Endodermal cell (in vitro differentiated cells): ENCODE results near the gene ARHGEF28. TPM values are rescaled to one million over a fixed set of nuclear protein-coding genes. Genes with fewer than 3 reads are reported as not detected.

ENCODE experiments used
- DNase-seq: peaks from one replicate; pipeline ENCODE4 v3.0.0-alpha.2; 2017
- H3K27ac ChIP-seq: 2 replicates; pipeline ENCODE4 v1.5.1; 2013; ENCODE audit warnings: mild to moderate bottlenecking, low read depth, low read length, moderate library complexity
- H3K27me3 ChIP-seq: 2 replicates; pipeline ENCODE4 v1.6.1; 2013; ENCODE audit warnings: mild to moderate bottlenecking, low read length, moderate library complexity; ENCODE audit not compliant: insufficient read depth, control insufficient read depth, poor library complexity, severe bottlenecking
- H3K36me3 ChIP-seq: 2 replicates; pipeline ENCODE4 v1.7.0; 2013; ENCODE audit warnings: mild to moderate bottlenecking, low read length, moderate library complexity; ENCODE audit not compliant: control insufficient read depth, insufficient read depth
- H3K4me1 ChIP-seq: one replicate; pipeline ENCODE4 v1.7.0; 2013; ENCODE audit warnings: low read length; ENCODE audit not compliant: control insufficient read depth, insufficient read depth
- H3K4me3 ChIP-seq: 2 replicates; pipeline ENCODE4 v1.5.1; 2013; ENCODE audit warnings: mild to moderate bottlenecking, low read length, moderate library complexity
- H3K9ac ChIP-seq: 2 replicates; pipeline ENCODE4 v1.6.1; 2013; ENCODE audit warnings: mild to moderate bottlenecking, low read length, moderate library complexity; ENCODE audit not compliant: poor library complexity, severe bottlenecking; ENCODE audit errors: extremely low read depth
- H3K9me3 ChIP-seq: 2 replicates; pipeline ENCODE4 v1.6.1; 2013; ENCODE audit warnings: mild to moderate bottlenecking, low read length, moderate library complexity; ENCODE audit not compliant: control insufficient read depth
- H3K27ac Mint-ChIP-seq: 2 replicates; pipeline ENCODE4 v1.8.0; 2020; ENCODE audit warnings: mixed read lengths
- H3K27me3 Mint-ChIP-seq: 2 replicates; pipeline ENCODE4 v1.8.0; 2021; ENCODE audit warnings: mild to moderate bottlenecking, mixed read lengths; ENCODE audit not compliant: insufficient read depth
- H3K36me3 Mint-ChIP-seq: 2 replicates; pipeline ENCODE4 v1.8.0; 2020; ENCODE audit warnings: low read depth, mixed read lengths
- H3K4me1 Mint-ChIP-seq: 2 replicates; pipeline ENCODE4 v1.8.0; 2020; ENCODE audit warnings: mixed read lengths
- H3K4me3 Mint-ChIP-seq: 2 replicates; pipeline ENCODE4 v1.8.0; 2020; ENCODE audit warnings: mild to moderate bottlenecking, moderate library complexity, mixed read lengths
- H3K9me3 Mint-ChIP-seq: 2 replicates; pipeline ENCODE4 v1.8.0; 2020; ENCODE audit warnings: mild to moderate bottlenecking, mixed read lengths
- WGBS, 2 experiments: methylation state at CpG; one replicate each; pipeline versions ENCODE4 v1.1.5 to v1.1.7; 2013; ENCODE audit warnings: missing lambda C conversion rate in 2 of 2, mixed read lengths in 1 of 2; ENCODE audit not compliant: insufficient coverage in 1 of 2, insufficient read length in 1 of 2; 5-methylcytosine and 5-hydroxymethylcytosine counted together
- total RNA-seq, 2 donors: library from RNA; stranded (reverse); fragmentation: NEBNext Ultra II Directional in 1 of 2; extraction: Animal tissue kit (Norgen Biotek cat#: 25700) in 1 of 2; gene quantifications; 2 replicates in 1 of 2; 3 replicates in 1 of 2; pipeline ENCODE4 v1.2.1, GENCODE V29; 2021
- TF ChIP-seq, protein P1 (sequence below): fragments of 200-600 bp; sonication (generic); conservative IDR thresholded peaks from 2 replicates; pipeline ENCODE4 v1.5.0; 2021; ENCODE audit warnings: antibody characterized with exemption, mild to moderate bottlenecking

Gene ARHGEF28
- total RNA-seq, 2 donors from 2014 or later = 0.92 to 1.2 TPM

DNA sequence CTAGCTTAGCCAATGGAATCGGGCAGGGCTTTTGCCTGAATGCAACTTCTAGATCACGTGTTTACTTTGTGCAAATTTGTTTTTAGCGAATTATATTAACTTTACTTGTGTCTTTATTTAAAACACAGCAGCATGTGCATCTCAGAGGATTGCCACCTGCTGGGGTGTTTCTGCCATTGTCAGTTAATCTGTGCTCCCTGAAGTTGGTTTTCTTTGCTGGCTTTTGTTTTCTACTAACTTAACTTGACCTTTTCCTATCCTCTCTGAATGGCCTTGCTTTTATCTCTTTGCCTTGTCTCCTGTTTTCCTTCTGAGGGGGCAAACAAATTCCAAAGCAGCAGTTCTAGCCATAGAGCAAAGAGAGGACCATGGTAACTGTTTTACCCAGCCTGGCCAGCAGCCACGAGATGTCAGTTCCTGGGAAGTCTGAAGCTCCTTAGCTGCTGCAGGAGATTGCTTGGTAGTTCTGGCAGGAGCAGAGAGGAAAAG is 67.6 kb downstream of the ARHGEF28 start:
- Mint-ChIP-seq H3K27me3 (no peaks in the 10 kb centered on the region), H3K9me3 (no peaks in the 10 kb centered on the region), H3K4me1 (peaks cover 38% of the 10 kb centered on the region), H3K27ac (peak overlapping the region; percentile 50), H3K36me3 (no peaks in the 10 kb centered on the region), H3K4me3 (peak overlapping the region; percentile 14)
- peak; percentile 75 for DNase-seq
- no peak overlapping the region for H3K9ac ChIP-seq
- TF ChIP-seq, protein P1, sequence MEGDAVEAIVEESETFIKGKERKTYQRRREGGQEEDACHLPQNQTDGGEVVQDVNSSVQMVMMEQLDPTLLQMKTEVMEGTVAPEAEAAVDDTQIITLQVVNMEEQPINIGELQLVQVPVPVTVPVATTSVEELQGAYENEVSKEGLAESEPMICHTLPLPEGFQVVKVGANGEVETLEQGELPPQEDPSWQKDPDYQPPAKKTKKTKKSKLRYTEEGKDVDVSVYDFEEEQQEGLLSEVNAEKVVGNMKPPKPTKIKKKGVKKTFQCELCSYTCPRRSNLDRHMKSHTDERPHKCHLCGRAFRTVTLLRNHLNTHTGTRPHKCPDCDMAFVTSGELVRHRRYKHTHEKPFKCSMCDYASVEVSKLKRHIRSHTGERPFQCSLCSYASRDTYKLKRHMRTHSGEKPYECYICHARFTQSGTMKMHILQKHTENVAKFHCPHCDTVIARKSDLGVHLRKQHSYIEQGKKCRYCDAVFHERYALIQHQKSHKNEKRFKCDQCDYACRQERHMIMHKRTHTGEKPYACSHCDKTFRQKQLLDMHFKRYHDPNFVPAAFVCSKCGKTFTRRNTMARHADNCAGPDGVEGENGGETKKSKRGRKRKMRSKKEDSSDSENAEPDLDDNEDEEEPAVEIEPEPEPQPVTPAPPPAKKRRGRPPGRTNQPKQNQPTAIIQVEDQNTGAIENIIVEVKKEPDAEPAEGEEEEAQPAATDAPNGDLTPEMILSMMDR = peak; percentile 77
- H3K4me1 ChIP-seq = peaks cover 23% of the 10 kb centered on the region
- H3K4me3 ChIP-seq = no peak overlapping the region
- no peaks in the 10 kb centered on the region for H3K9me3 ChIP-seq
- H3K27ac ChIP-seq = no peak overlapping the region
- no peaks in the 10 kb centered on the region for H3K36me3 ChIP-seq
- peaks cover 6% of the 10 kb centered on the region for H3K27me3 ChIP-seq
- 53 to 64% methylated on average over 4 of the region's 4 CpGs for WGBS, 2 experiments

DNA sequence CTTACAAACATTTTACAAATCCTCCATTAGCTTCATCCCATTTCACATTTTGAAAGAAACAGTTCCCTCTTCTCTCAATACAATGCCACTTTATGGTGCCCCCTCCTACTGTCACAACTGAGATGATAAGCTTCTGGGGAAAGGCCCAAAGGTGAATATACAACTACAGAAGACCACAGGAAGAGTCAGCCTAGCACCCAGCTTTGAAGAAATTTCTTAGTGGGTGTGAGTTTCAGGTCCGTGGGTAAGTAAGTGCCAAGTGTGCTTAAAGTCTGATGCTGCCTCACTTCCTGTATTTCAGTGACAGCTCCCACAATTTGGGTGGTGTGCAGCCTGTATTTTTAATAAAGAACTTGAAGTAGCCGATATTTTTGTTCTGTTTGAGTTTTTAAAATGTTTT is 68.1 kb downstream of the ARHGEF28 start:
- Mint-ChIP-seq H3K27me3 (no peaks in the 10 kb centered on the region), H3K9me3 (no peaks in the 10 kb centered on the region), H3K4me1 (peaks cover 38% of the 10 kb centered on the region), H3K27ac (peak overlapping the region; percentile 50), H3K4me3 (peak overlapping the region; percentile 14), H3K36me3 (no peaks in the 10 kb centered on the region)
- peaks cover 23% of the 10 kb centered on the region for H3K4me1 ChIP-seq
- no peaks in the 10 kb centered on the region for H3K36me3 ChIP-seq
- H3K9ac ChIP-seq = no peak overlapping the region
- no peaks in the 10 kb centered on the region for H3K9me3 ChIP-seq
- no peak for DNase-seq
- H3K4me3 ChIP-seq = no peak overlapping the region
- H3K27ac ChIP-seq = no peak overlapping the region
- TF ChIP-seq, protein P1 = no peak
- WGBS, 2 experiments = 87% methylated on average over 2 of the region's 2 CpGs; no CpG with 5 or more reads in 1 of the 2 experiments
- peaks cover 10% of the 10 kb centered on the region for H3K27me3 ChIP-seq

DNA sequence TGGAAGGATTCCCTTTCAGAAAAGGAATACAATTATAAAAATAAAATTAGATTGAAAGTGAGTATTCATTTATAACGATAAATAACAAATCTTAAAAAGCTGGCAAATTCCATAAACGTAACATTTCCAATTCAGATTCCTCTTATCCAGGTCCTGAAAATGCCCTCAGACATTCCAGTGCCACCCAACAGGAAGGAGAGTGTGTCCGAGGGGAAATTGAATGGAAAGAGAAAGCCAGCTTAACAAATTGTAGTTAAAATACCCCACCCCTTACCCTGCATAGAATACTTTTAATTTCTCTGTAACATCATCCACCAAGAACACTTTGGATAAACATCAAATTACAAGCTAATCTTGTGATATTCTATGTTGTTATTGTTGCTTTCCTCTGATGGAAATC is 72.0 kb downstream of the ARHGEF28 start:
- H3K4me3 Mint-ChIP-seq = no peak overlapping the region
- peaks cover 18% of the 10 kb centered on the region for H3K4me1 ChIP-seq
- H3K27me3 Mint-ChIP-seq = peaks cover 12% of the 10 kb centered on the region
- H3K9me3 ChIP-seq = no peaks in the 10 kb centered on the region
- H3K4me1 Mint-ChIP-seq = peaks cover 35% of the 10 kb centered on the region
- DNase-seq = no peak
- H3K27me3 ChIP-seq = peaks cover 38% of the 10 kb centered on the region
- no peak overlapping the region for H3K27ac ChIP-seq
- no peaks in the 10 kb centered on the region for H3K36me3 Mint-ChIP-seq
- TF ChIP-seq, protein P1 = no peak
- WGBS, 2 experiments = 88% methylated on average over 3 of the region's 3 CpGs; no CpG with 5 or more reads in 1 of the 2 experiments
- no peak overlapping the region for H3K4me3 ChIP-seq
- no peaks in the 10 kb centered on the region for H3K36me3 ChIP-seq
- H3K9ac ChIP-seq = no peak overlapping the region
- no peaks in the 10 kb centered on the region for H3K9me3 Mint-ChIP-seq
- no peak overlapping the region for H3K27ac Mint-ChIP-seq
